SK-N-MC (cell line): ENCODE measurements around the gene AJAP1.

Experiments
- EZH2 ChIP-seq: fragments of 200-600 bp; sonication (generic); IDR thresholded peaks from one replicate; pipeline ENCODE4 v1.6.1; 2017; ENCODE audit warnings: antibody characterized with exemption
- FOXP2 ChIP-seq: optimal IDR thresholded peaks from 2 replicates; pipeline ENCODE3; 2011; ENCODE audit warnings: mild to moderate bottlenecking, moderate library complexity; ENCODE audit not compliant: insufficient read depth; ENCODE audit errors: extremely low read length, control extremely low read depth
- POLR2AphosphoS5 ChIP-seq: IDR thresholded peaks from 2 replicates; pipeline ENCODE4 v1.6.1; 2012; ENCODE audit warnings: mild to moderate bottlenecking, low read depth, low read length, borderline replicate concordance

GRCh38 chr1:4681026-4681425 is 26.6 kb downstream of the AJAP1 start:
- no peak for TF ChIP-seq POLR2AphosphoS5
- TF ChIP-seq EZH2 = no peak
- TF ChIP-seq FOXP2 = no peak
